Measurements from ENCODE around the gene POMGNT1.

The POMGNT1 gene

DNA sequence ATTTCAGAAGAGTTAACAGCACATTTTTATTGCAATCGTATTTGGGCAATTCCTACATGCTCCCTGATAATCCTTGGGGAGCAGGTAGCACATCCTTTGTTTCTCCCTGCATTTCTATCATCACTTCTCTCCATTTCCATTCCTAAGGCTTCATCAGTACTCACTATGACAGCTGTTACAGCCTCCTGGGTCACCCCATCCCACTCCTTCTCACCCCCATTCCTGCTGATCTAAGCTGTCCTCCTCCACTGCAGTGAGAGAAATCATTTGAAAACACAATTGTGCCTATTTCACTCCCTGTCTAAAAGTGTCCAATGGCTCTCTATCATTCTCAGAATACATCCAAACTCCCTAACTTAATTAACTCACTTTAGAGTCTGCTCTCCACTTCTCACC is 40.3 kb downstream of the POMGNT1 start:
- DNase-seq (ENCODE audit: low read depth in 2 of 2), result no peak

DNA sequence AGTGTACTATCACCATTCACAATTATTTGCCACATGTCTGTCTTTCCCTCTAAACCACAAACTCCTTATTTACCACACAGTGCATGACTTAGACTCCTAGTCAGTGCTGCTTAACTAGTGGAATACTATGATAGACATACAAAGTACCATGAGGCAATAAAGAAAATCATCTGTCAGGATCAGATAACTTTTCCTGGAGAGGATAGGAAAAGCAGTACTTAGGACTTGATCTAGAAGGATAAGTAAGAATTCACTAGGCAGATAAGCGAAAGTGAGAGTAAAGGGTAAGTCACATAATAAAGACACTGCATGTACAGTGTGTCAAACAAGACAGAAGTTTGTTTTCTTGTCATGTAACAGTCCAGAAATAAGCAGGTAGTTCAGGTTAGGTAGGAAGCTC is 44.5 kb downstream of the POMGNT1 start:
- DNase-seq (ENCODE audit: low read depth in 2 of 2), result no peak

DNA sequence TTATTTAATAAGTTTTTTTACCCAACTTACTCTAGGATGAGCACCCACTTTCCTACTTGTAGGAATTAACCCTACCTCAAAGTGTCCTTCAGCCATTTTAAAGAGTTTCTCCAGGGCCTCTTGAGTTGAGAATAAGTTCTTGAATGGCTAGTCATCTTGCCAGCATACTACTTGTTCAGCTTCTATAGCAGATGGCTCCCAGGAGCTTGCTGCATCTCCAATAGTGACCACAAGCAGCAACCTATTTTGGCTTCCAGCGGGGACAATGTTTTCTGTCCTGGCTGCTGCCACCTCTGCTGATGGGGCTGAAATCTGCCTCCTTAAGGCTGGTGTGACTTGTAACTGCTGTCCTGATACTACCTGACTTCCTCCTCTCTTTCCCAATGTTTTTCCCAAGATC is 45.0 kb downstream of the POMGNT1 start:
- no peak for DNase-seq (ENCODE audit: low read depth in 2 of 2)

DNA sequence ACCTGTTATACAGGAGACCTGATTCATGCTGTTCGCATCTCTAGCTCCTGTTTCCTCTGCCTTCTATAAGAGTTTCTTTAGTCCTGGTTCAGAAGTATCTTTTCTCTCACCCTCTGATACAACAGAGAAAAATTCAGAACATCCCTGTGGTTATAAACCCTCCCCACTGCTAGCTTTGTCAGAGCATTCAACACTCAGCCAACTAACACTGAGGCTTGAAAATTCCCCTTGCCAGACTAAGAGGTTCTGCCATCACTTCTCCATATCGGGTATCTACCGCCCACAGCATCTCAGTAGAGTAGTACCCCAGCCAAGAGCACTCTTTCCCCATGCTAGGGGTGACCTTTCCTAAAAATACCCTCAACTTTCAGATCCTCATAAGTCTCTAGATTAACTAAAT is 46.2 kb downstream of the POMGNT1 start:
- no peak for DNase-seq (ENCODE audit: low read depth in 2 of 2)

DNA sequence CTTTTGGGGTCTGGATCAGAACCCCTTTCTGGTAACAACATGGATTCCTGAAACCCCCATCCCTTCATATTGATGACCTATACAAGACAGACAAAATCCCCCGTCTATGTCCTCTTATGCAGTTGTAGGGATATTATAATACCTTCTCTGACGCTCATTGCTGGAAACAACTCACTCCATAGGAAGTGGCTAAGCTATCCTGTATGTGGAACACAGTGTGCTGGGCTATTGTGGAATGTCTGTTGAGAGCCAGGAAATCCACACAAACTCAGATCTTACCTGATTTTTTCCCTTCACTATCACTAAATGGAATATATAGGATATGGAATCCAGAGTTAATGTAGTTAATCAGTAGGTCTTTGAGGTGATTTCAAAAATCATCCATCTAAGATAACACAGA is 48.1 kb downstream of the POMGNT1 start:
- DNase-seq (ENCODE audit: low read depth in 2 of 2), result no peak

DNA sequence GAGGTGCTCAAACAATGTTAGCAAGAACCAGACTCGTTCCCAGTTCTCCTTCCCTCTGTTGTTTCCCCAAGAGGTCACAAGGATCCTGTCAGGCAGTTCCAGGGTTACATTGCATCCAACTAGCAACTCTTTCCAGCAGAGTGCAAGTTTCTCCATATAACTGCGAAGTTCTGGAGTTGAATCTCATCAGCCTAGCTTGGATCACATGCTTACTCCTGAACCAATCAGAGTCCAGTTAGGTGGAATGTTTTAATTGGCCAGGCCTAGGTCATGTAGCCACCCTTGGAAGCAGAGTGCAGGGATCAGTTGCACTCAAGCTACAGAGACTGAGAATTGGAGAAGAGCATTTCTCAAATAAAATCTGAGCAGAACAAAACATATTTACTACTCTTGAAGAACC is 49.9 kb downstream of the POMGNT1 start:
- no peak for DNase-seq (ENCODE audit: low read depth in 2 of 2)
